Keratinocyte (primary cell): Measurements from ENCODE around the gene APBB1. TPM values are rescaled to one million over a fixed set of nuclear protein-coding genes. Genes with fewer than 3 reads are reported as not detected.

Experiments
- DNase-seq: peaks from one replicate; pipeline ENCODE4 v3.0.0-alpha.2; 2011; ENCODE audit warnings: low read depth, missing footprints, low spot score
- FAIRE-seq: peaks from 2 replicates; lab custom pipeline; 2011; peaks lifted over from hg19 to GRCh38; lab: Jason Lieb, UNC
- H2AFZ ChIP-seq: 2 replicates; pipeline ENCODE4 v1.6.0; 2012; ENCODE audit warnings: low read length, control low read depth, inconsistent platforms; ENCODE audit not compliant: control insufficient read depth
- H3K27ac ChIP-seq: 2 replicates; pipeline ENCODE4 v1.5.1; 2011; ENCODE audit warnings: low read length; ENCODE audit not compliant: control insufficient read depth, insufficient read depth
- H3K27me3 ChIP-seq: 3 replicates; pipeline ENCODE4 v1.6.0; 2011; ENCODE audit warnings: low read length; ENCODE audit not compliant: control insufficient read depth, insufficient read depth; ENCODE audit errors: extremely low read depth
- H3K36me3 ChIP-seq, 2 experiments: 2 replicates in 1 of 2; 3 replicates in 1 of 2; pipeline ENCODE4 v1.5.1; 2011; ENCODE audit warnings: low read length in 2 of 2, mild to moderate bottlenecking in 1 of 2; ENCODE audit not compliant: control insufficient read depth in 2 of 2, insufficient read depth in 2 of 2; ENCODE audit errors: extremely low read depth in 1 of 2
- H3K4me1 ChIP-seq: 3 replicates; pipeline ENCODE4 v1.5.1; 2011; ENCODE audit warnings: low read length; ENCODE audit not compliant: control insufficient read depth, insufficient read depth; ENCODE audit errors: extremely low read depth
- H3K4me2 ChIP-seq: 3 replicates; pipeline ENCODE4 v1.6.0; 2011; ENCODE audit warnings: low read depth, low read length; ENCODE audit not compliant: control insufficient read depth, insufficient read depth; ENCODE audit errors: extremely low read depth
- H3K4me3 ChIP-seq, 3 experiments: fragments of 200-600 bp in 1 of 3; sonication (generic) in 1 of 3; 2 replicates in 2 of 3; 3 replicates in 1 of 3; pipeline ENCODE4 v1.5.1; 2011 to 2016; ENCODE audit warnings: low read length in 3 of 3, mild to moderate bottlenecking in 3 of 3, control low read depth in 2 of 3, inconsistent platforms in 1 of 3, low read depth in 1 of 3, mixed read lengths in 1 of 3, mixed run types in 1 of 3, moderate library complexity in 1 of 3; ENCODE audit not compliant: control insufficient read depth in 2 of 3, insufficient read depth in 2 of 3; ENCODE audit errors: extremely low read depth in 1 of 3
- H3K79me2 ChIP-seq: 2 replicates; pipeline ENCODE4 v1.6.0; 2012; ENCODE audit warnings: low read length; ENCODE audit not compliant: control insufficient read depth, insufficient read depth
- H3K9ac ChIP-seq: 3 replicates; pipeline ENCODE4 v1.6.0; 2011; ENCODE audit warnings: low read length; ENCODE audit not compliant: control insufficient read depth, insufficient read depth; ENCODE audit errors: extremely low read depth
- H3K9me1 ChIP-seq: 3 replicates; pipeline ENCODE4 v1.6.0; 2011; ENCODE audit warnings: low read length; ENCODE audit not compliant: control insufficient read depth, insufficient read depth; ENCODE audit errors: extremely low read depth
- H3K9me3 ChIP-seq: 2 replicates; pipeline ENCODE4 v1.5.1; 2012; ENCODE audit warnings: low read depth, low read length; ENCODE audit not compliant: control insufficient read depth
- H4K20me1 ChIP-seq: 3 replicates; pipeline ENCODE4 v1.6.0; 2011; ENCODE audit warnings: low read length; ENCODE audit not compliant: control insufficient read depth, insufficient read depth; ENCODE audit errors: extremely low read depth
- CTCF ChIP-seq, 3 experiments: IDR thresholded peaks in 1 of 3; conservative IDR thresholded peaks in 1 of 3; optimal IDR thresholded peaks in 1 of 3; 2 replicates in 2 of 3; 3 replicates in 1 of 3; pipeline versions ENCODE3 to v1.5.1; 2011; ENCODE audit warnings: low read length in 3 of 3, mild to moderate bottlenecking in 3 of 3, moderate library complexity in 2 of 3, control low read depth in 1 of 3, inconsistent platforms in 1 of 3; ENCODE audit not compliant: insufficient read depth in 2 of 3; ENCODE audit errors: extremely low read depth in 1 of 3
- EZH2 ChIP-seq: IDR thresholded peaks from one replicate; pipeline ENCODE4 v1.6.1; 2012; ENCODE audit warnings: inconsistent platforms, mild to moderate bottlenecking, low read length, moderate library complexity
- dilution Hi-C: fragments of 300-500 bp; cut with MboI; formaldehyde crosslinking; loops from one replicate; pipeline ENCODE4 v1.7.0; 2020; ENCODE audit warnings: low sequenced_read_pairs; ENCODE audit not compliant: extremely low pct_ligation_motif_present
- polyA plus RNA-seq, 5 experiments: library from polyadenylated mRNA; depleted of rRNA in 3 of 5; stranded (reverse) in 3 of 5; stranded (forward) in 1 of 5; unstranded in 1 of 5; fragments of >200 nt; gene quantifications; 1 replicate in 1 of 5; 2 replicates in 3 of 5; 3 replicates in 1 of 5; pipeline versions ENCODE4 v1.2.1 to v1.2.3, GENCODE V29; 2011 to 2012; ENCODE audit warnings: missing spikeins in 2 of 5, low read depth in 1 of 5, low replicate concordance in 1 of 5

Gene APBB1
- polyA plus RNA-seq, 1 donor (not counting 4 experiments of a cell fraction or from before 2014, with no cell fraction given): 3.7 TPM

DNA sequence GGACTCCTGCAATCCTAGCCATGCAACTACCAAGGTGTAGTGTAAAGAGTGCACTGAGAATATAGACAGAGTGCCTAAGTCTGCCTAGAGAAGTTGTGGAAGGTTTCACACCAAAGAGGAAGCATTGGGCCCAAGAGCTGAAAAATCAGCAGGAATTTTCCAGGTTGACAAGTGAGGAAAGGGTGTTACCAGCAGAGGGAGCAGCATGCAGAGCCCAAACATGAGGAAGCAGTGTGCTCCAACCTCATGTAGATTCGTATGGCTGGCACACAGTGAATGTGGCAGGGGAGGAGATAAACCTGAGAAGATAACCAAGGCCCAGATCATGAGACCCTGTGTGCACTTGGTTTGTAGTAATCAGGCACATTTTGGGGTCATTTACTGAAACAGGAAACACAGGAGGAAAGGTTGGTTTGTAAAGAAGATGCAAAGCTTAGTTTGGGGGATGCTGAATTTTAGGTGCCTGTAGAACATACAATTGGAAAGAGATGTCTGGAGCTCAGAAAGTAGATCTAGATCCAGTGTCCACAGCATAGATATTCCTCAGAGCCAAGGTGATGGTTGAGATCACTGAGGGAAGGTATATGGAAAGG, 20.2 kb upstream of the APBB1 start:
- dilution Hi-C loops: no loop called here
- H2AFZ ChIP-seq: no peak overlapping the region
- FAIRE-seq: peak; percentile 86

GRCh38 chr11:6437993-6438392, 19.1 kb upstream of the APBB1 start:
- dilution Hi-C loops: no loop called here
- DNase-seq: no peak

More for the DNA sequence above, 20.2 kb upstream of the APBB1 start:
- H3K4me2 ChIP-seq: no peak overlapping the region
- no peaks in the 10 kb centered on the region for H3K27me3 ChIP-seq
- no peaks in the 10 kb centered on the region for H3K9me3 ChIP-seq
- no peaks in the 10 kb centered on the region for H3K9me1 ChIP-seq
- H3K79me2 ChIP-seq: no peaks in the 10 kb centered on the region
- no peak overlapping the region for H3K4me3 ChIP-seq
- no peaks in the 10 kb centered on the region for H4K20me1 ChIP-seq
- no peak overlapping the region for H3K9ac ChIP-seq
- DNase-seq: no peak
- H3K27ac ChIP-seq: no peak overlapping the region
- no peaks in the 10 kb centered on the region for H3K36me3 ChIP-seq
- no peaks in the 10 kb centered on the region for H3K4me1 ChIP-seq
- TF ChIP-seq CTCF (optimal IDR thresholded peaks at IDR 0.05 in 1 of 3, IDR thresholded peaks at IDR 0.05 in 1 of 3, conservative IDR thresholded peaks at IDR 0.05 in 1 of 3; ENCODE audit: extremely low read depth in 1 of 3, insufficient read depth in 2 of 3, low read length in 3 of 3) (peak; percentile 83 to 89 (median 85)), EZH2 (no peak)

More at GRCh38 chr11:6437993-6438392, 19.1 kb upstream of the APBB1 start:
- Histone ChIP-seq H3K4me1 (no peaks in the 10 kb centered on the region), H3K27me3 (no peaks in the 10 kb centered on the region), H3K9me3 (no peaks in the 10 kb centered on the region), H3K4me2 (no peak overlapping the region), H3K9me1 (no peaks in the 10 kb centered on the region), H3K36me3 (no peaks in the 10 kb centered on the region), H3K27ac (no peak overlapping the region), H4K20me1 (no peaks in the 10 kb centered on the region), H3K4me3 (no peak overlapping the region), H3K79me2 (no peaks in the 10 kb centered on the region), H3K9ac (no peak overlapping the region), H2AFZ (no peak overlapping the region)
- no peak for FAIRE-seq
- TF ChIP-seq CTCF (optimal IDR thresholded peaks at IDR 0.05 in 1 of 3, IDR thresholded peaks at IDR 0.05 in 1 of 3, conservative IDR thresholded peaks at IDR 0.05 in 1 of 3; ENCODE audit: extremely low read depth in 1 of 3, insufficient read depth in 2 of 3, low read length in 3 of 3) (no peak), EZH2 (no peak)
